Mesendoderm (in vitro differentiated cells): ENCODE measurements around the gene MORN5.

Source experiments
- DNase-seq: peaks from one replicate; pipeline ENCODE4 v3.0.0; 2013
- H2AK5ac ChIP-seq: 2 replicates; pipeline ENCODE4 v1.6.1; 2013; ENCODE audit warnings: low read length, inconsistent platforms
- H2BK120ac ChIP-seq: 2 replicates; pipeline ENCODE4 v1.6.1; 2013; ENCODE audit warnings: low read depth, mild to moderate bottlenecking, low read length, moderate library complexity, mixed read lengths
- H2BK15ac ChIP-seq: replicated peaks from 2 replicates; pipeline ENCODE4 v1.6.1; 2013; ENCODE audit warnings: low read depth, mild to moderate bottlenecking, moderate library complexity
- H2BK5ac ChIP-seq: 2 replicates; pipeline ENCODE4 v1.6.1; 2013; ENCODE audit warnings: low read length, inconsistent platforms
- H3K18ac ChIP-seq: 2 replicates; pipeline ENCODE4 v1.6.1; 2013; ENCODE audit warnings: mild to moderate bottlenecking, low read length, mixed read lengths
- H3K23ac ChIP-seq: one replicate; pipeline ENCODE4 v1.6.1; 2013; ENCODE audit warnings: low read length
- H3K27ac ChIP-seq: 2 replicates; pipeline ENCODE4 v1.5.1; 2013; ENCODE audit warnings: low read depth, mild to moderate bottlenecking, inconsistent platforms, low read length, moderate library complexity
- H3K27me3 ChIP-seq: 2 replicates; pipeline ENCODE4 v1.6.1; 2013; ENCODE audit warnings: low read length, control low read depth, mild to moderate bottlenecking, inconsistent platforms; ENCODE audit not compliant: insufficient read depth, poor library complexity
- H3K36me3 ChIP-seq: 2 replicates; pipeline ENCODE4 v1.6.1; 2013; ENCODE audit warnings: low read length, inconsistent platforms; ENCODE audit not compliant: control insufficient read depth, insufficient read depth
- H3K4ac ChIP-seq: one replicate; pipeline ENCODE4 v1.6.1; 2013; ENCODE audit warnings: low read depth, mild to moderate bottlenecking, low read length, moderate library complexity
- H3K4me1 ChIP-seq: 2 replicates; pipeline ENCODE4 v1.6.1; 2013; ENCODE audit warnings: low read depth, low read length, inconsistent platforms; ENCODE audit not compliant: control insufficient read depth
- H3K4me2 ChIP-seq: 2 replicates; pipeline ENCODE4 v1.6.1; 2013; ENCODE audit warnings: low read length
- H3K4me3 ChIP-seq: 2 replicates; pipeline ENCODE4 v1.5.1; 2013; ENCODE audit warnings: mild to moderate bottlenecking, low read length
- H3K56ac ChIP-seq: one replicate; pipeline ENCODE4 v1.6.1; 2013; ENCODE audit warnings: low read length
- H3K79me1 ChIP-seq: 2 replicates; pipeline ENCODE4 v1.6.1; 2013; ENCODE audit warnings: low read length, inconsistent platforms
- H3K79me2 ChIP-seq: 2 replicates; pipeline ENCODE4 v1.6.1; 2013; ENCODE audit warnings: mild to moderate bottlenecking, low read length; ENCODE audit not compliant: control insufficient read depth, insufficient read depth
- H3K9ac ChIP-seq: 2 replicates; pipeline ENCODE4 v1.6.1; 2013; ENCODE audit warnings: low read length, inconsistent platforms
- H4K5ac ChIP-seq: one replicate; pipeline ENCODE4 v1.6.1; 2013; ENCODE audit warnings: low read length
- H4K8ac ChIP-seq: one replicate; pipeline ENCODE4 v1.6.1; 2013; ENCODE audit warnings: low read depth, mild to moderate bottlenecking, control low read depth, low read length, moderate library complexity
- WGBS: extraction: QIAGEN DNeasy Blood & Tissue Kit; methylation state at CpG from one replicate; pipeline ENCODE4 v1.1.7; 2013; ENCODE audit warnings: low lambda C conversion rate, missing lambda C conversion rate; ENCODE audit not compliant: insufficient coverage; ENCODE audit errors: extremely low coverage; 5-methylcytosine and 5-hydroxymethylcytosine counted together

MORN5 gene

GRCh38 chr9:122119166-122119521, 40.6 kb upstream of the MORN5 start:
- Histone ChIP-seq H3K36me3 (no peaks in the 10 kb centered on the region), H3K79me2 (no peaks in the 10 kb centered on the region), H2AK5ac (no peak overlapping the region), H3K27ac (no peak overlapping the region), H3K4me1 (no peaks in the 10 kb centered on the region), H2BK5ac (no peak overlapping the region), H4K5ac (no peak overlapping the region), H3K4me2 (no peak overlapping the region), H3K4me3 (no peak overlapping the region), H4K8ac (no peak overlapping the region), H3K18ac (no peak overlapping the region), H3K27me3 (no peaks in the 10 kb centered on the region), H2BK120ac (no peak overlapping the region), H3K4ac (no peak overlapping the region), H3K9ac (no peak overlapping the region), H3K79me1 (no peaks in the 10 kb centered on the region), H3K56ac (no peak overlapping the region), H3K23ac (no peak overlapping the region), H2BK15ac (no peak overlapping the region)
- WGBS = no CpG with 5 or more reads among the region's 13 CpGs
- no peak for DNase-seq

DNA sequence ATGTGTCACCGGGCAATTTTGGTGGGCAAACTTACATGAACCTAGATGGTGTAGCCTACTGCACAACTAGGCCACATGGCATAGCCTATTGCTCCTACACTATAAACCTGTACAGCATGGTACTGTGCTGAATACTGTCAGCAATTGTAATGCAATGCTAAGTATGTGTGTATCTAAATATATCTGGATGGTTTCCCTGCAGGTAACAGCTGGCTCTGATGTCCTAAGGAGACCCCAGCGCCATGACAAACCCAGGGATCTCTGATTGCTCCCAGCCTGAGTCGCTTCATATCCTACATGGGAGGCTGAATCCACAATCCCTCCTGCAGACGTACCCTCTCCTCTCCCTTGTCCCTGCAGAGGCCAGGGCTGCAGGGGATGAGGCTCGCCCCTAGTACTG, 40.0 kb upstream of the MORN5 start:
- H2BK15ac ChIP-seq = no peak overlapping the region
- H3K4me3 ChIP-seq = no peak overlapping the region
- H3K18ac ChIP-seq = no peak overlapping the region
- H3K4me2 ChIP-seq = no peak overlapping the region
- no peak overlapping the region for H4K5ac ChIP-seq
- no peak for DNase-seq
- H3K27ac ChIP-seq = no peak overlapping the region
- no peak overlapping the region for H3K23ac ChIP-seq
- H3K79me2 ChIP-seq = no peaks in the 10 kb centered on the region
- no peak overlapping the region for H3K56ac ChIP-seq
- no peak overlapping the region for H3K4ac ChIP-seq
- H3K79me1 ChIP-seq = no peaks in the 10 kb centered on the region
- no peaks in the 10 kb centered on the region for H3K36me3 ChIP-seq
- H3K27me3 ChIP-seq = no peaks in the 10 kb centered on the region
- no peak overlapping the region for H4K8ac ChIP-seq
- H3K4me1 ChIP-seq = no peaks in the 10 kb centered on the region
- H2AK5ac ChIP-seq = no peak overlapping the region
- no peak overlapping the region for H2BK5ac ChIP-seq
- no peak overlapping the region for H2BK120ac ChIP-seq
- H3K9ac ChIP-seq = no peak overlapping the region
- no CpG with 5 or more reads among the region's 5 CpGs for WGBS

DNA sequence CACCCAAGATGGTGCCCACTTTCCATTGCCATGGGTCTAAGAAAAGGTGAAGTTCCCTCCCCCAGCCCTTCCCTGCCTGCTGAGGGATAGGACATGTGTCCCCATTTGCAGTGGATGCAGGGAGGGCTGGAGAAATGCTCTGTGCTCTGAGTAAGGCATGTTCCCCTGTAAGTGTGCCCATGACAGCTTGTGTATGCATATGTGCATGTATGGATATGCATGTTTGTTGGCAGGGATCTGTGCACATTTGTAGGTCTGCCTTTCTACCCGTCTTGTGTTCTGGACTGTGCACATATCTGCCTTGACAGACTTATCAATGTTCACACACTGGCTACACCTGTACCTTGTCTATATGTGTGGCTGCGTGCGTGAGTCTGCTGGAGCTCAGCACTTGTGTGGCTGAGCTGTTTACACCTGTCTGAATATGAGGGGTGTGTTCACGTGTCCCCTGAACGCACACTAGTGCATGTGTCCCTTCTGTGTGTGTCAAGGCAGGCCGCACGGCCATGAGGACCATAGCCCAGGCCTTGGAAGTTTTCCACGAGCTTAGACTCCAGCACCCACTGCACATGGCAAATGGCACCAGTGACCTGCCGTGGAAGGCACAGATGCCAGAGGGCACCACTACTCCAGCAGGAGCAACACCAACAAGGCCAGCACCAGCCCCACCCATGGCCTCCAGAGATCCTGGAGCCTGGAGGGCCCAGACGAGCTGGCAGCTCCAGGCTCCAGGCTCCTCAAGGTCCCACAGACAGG, 39.2 kb upstream of the MORN5 start:
- Histone ChIP-seq H2BK5ac (no peak overlapping the region), H3K23ac (no peak overlapping the region), H3K36me3 (no peaks in the 10 kb centered on the region), H4K8ac (no peak overlapping the region), H3K56ac (no peak overlapping the region), H3K79me1 (no peaks in the 10 kb centered on the region), H3K4ac (no peak overlapping the region), H3K4me3 (no peak overlapping the region), H2AK5ac (no peak overlapping the region), H2BK15ac (no peak overlapping the region), H3K27ac (no peak overlapping the region), H3K4me2 (no peak overlapping the region), H3K79me2 (no peaks in the 10 kb centered on the region), H3K9ac (no peak overlapping the region), H2BK120ac (no peak overlapping the region), H3K4me1 (no peaks in the 10 kb centered on the region), H3K18ac (no peak overlapping the region), H4K5ac (no peak overlapping the region), H3K27me3 (no peaks in the 10 kb centered on the region)
- no peak for DNase-seq
- no CpG with 5 or more reads among the region's 10 CpGs for WGBS

DNA sequence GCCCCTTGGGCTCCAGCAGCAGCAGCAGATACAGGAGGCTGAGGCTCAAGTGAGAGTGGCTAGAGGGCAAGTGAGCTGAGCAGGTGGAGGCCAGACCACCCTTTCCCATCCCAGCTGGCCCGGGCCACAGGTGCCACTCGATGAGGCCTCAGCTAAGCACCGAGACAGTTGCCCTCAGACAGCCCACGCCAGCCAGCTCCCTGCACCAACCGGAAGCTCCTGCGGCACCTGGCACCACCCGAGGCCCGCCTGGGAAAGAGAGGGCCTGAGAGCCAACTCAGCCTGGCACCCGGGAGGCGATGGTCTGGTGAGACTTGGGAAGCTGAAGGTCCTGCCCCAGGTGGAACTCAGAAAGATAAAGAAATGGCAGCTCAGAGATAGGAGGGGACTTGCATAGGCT, 38.3 kb upstream of the MORN5 start:
- no peaks in the 10 kb centered on the region for H3K79me1 ChIP-seq
- no peak overlapping the region for H2AK5ac ChIP-seq
- no peak overlapping the region for H3K4ac ChIP-seq
- H3K27me3 ChIP-seq = no peaks in the 10 kb centered on the region
- no peak overlapping the region for H3K9ac ChIP-seq
- DNase-seq = no peak
- no peak overlapping the region for H3K4me3 ChIP-seq
- no peak overlapping the region for H2BK120ac ChIP-seq
- no peaks in the 10 kb centered on the region for H3K36me3 ChIP-seq
- no peak overlapping the region for H3K27ac ChIP-seq
- no peak overlapping the region for H3K4me2 ChIP-seq
- H3K18ac ChIP-seq = no peak overlapping the region
- H3K56ac ChIP-seq = no peak overlapping the region
- H3K4me1 ChIP-seq = no peaks in the 10 kb centered on the region
- no peaks in the 10 kb centered on the region for H3K79me2 ChIP-seq
- no peak overlapping the region for H3K23ac ChIP-seq
- no peak overlapping the region for H2BK15ac ChIP-seq
- H4K5ac ChIP-seq = no peak overlapping the region
- no peak overlapping the region for H2BK5ac ChIP-seq
- H4K8ac ChIP-seq = no peak overlapping the region
- no CpG with 5 or more reads among the region's 10 CpGs for WGBS

GRCh38 chr9:122121931-122122330, 37.8 kb upstream of the MORN5 start:
- H2BK15ac ChIP-seq = no peak overlapping the region
- no CpG with 5 or more reads among the region's 6 CpGs for WGBS
- no peak overlapping the region for H3K56ac ChIP-seq
- H3K27ac ChIP-seq = no peak overlapping the region
- H2AK5ac ChIP-seq = no peak overlapping the region
- H3K79me1 ChIP-seq = no peaks in the 10 kb centered on the region
- H3K4me2 ChIP-seq = no peak overlapping the region
- no peak overlapping the region for H3K23ac ChIP-seq
- H2BK120ac ChIP-seq = no peak overlapping the region
- H4K8ac ChIP-seq = no peak overlapping the region
- H2BK5ac ChIP-seq = no peak overlapping the region
- no peaks in the 10 kb centered on the region for H3K27me3 ChIP-seq
- no peaks in the 10 kb centered on the region for H3K79me2 ChIP-seq
- no peak overlapping the region for H3K18ac ChIP-seq
- H3K4ac ChIP-seq = no peak overlapping the region
- DNase-seq = no peak
- H3K4me1 ChIP-seq = no peaks in the 10 kb centered on the region
- H4K5ac ChIP-seq = no peak overlapping the region
- no peak overlapping the region for H3K4me3 ChIP-seq
- H3K36me3 ChIP-seq = no peaks in the 10 kb centered on the region
- no peak overlapping the region for H3K9ac ChIP-seq

DNA sequence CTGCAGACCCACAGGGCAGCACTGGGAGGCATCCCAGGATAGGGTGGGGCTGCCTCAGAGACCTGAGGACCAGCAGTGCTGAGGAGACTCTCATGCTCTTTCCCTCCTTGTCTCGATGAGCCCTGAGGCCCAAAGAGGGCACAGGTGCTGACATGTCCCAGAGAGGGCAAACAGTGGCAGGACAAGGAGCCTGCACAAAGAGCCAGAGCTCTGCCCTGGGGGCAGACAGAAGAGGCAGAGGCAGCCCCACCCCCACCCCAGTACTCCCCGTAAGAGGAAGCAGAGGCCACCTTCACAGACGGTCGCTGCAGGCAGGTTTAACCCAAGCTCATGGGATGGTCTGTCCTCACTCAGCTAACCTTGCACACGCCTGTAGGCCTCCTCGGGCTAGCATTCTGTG, 37.2 kb upstream of the MORN5 start:
- Histone ChIP-seq H3K18ac (no peak overlapping the region), H3K36me3 (no peaks in the 10 kb centered on the region), H3K27me3 (no peaks in the 10 kb centered on the region), H3K27ac (no peak overlapping the region), H3K4me2 (no peak overlapping the region), H3K56ac (peak overlapping the region; percentile 1), H2BK15ac (no peak overlapping the region), H3K4me3 (no peak overlapping the region), H3K79me2 (no peaks in the 10 kb centered on the region), H2AK5ac (no peak overlapping the region), H3K79me1 (no peaks in the 10 kb centered on the region), H4K8ac (no peak overlapping the region), H2BK120ac (no peak overlapping the region), H3K23ac (no peak overlapping the region), H4K5ac (no peak overlapping the region), H2BK5ac (no peak overlapping the region), H3K4me1 (no peaks in the 10 kb centered on the region), H3K9ac (no peak overlapping the region), H3K4ac (no peak overlapping the region)
- WGBS = no CpG with 5 or more reads among the region's 6 CpGs
- no peak for DNase-seq
